Measurements from ENCODE around the gene KAT2A.

Gene KAT2A

GRCh38 chr17:42112552-42113176, 8.5 kb downstream of the KAT2A start, which contains the start of gene DHX58:
Gene DHX58, minus strand, starts transcription at chr17:42112714. Its CDS starts 822 bp downstream, at chr17:42111892.
- DNase-seq, result peak; percentile 59

GRCh38 chr17:42111871-42112551, 9.2 kb downstream of the KAT2A start:
- DNase-seq, result no peak

- DNase-seq, result no peak
Observed at GRCh38 chr17:42111265-42111636, 9.9 kb downstream of the KAT2A start.

- DNase-seq, result no peak
Observed at GRCh38 chr17:42110301-42111264, 10.6 kb downstream of the KAT2A start.

- DNase-seq, result no peak
Observed at GRCh38 chr17:42109086-42109485, 12.1 kb downstream of the KAT2A start.

GRCh38 chr17:42107597-42108576, 13.3 kb downstream of the KAT2A start:
- peak; percentile 91 for DNase-seq

GRCh38 chr17:42107124-42107523, 14.0 kb downstream of the KAT2A start:
- no peak for DNase-seq

- DNase-seq, result no peak
Observed at GRCh38 chr17:42106009-42106408, 15.2 kb downstream of the KAT2A start.

GRCh38 chr17:42104264-42104663, 16.9 kb downstream of the KAT2A start:
- no peak for DNase-seq

- DNase-seq, result no peak
Observed at GRCh38 chr17:42103221-42103954, 17.8 kb downstream of the KAT2A start.

- DNase-seq, result peak; percentile 59
Observed at GRCh38 chr17:42101513-42102292, 19.5 kb downstream of the KAT2A start.

GRCh38 chr17:42098730-42099399, 22.3 kb downstream of the KAT2A start:
- no peak for DNase-seq

- peak; percentile 56 for DNase-seq
Observed at GRCh38 chr17:42097691-42098631, 23.2 kb downstream of the KAT2A start, which contains the start of gene ZNF385C. Gene ZNF385C, minus strand, starts transcription at chr17:42098473. Its CDS starts 35,417 bp downstream, at chr17:42063056.

GRCh38 chr17:42096360-42097111, 24.6 kb downstream of the KAT2A start:
- no peak for DNase-seq

GRCh38 chr17:42094375-42095069, 26.6 kb downstream of the KAT2A start:
- no peak for DNase-seq

GRCh38 chr17:42092939-42093338, 28.2 kb downstream of the KAT2A start:
- DNase-seq, result no peak
